ENCODE measurements around the gene BICD1.
A peak's percentile ranks its signal among the peaks of the same experiment; 100 is the strongest.
"Not testable (repeated sequence)": the region's sequence is repeated elsewhere in the genome, so short reads cannot be mapped to it uniquely, and the experiment has no call there.

The BICD1 gene

DNA sequence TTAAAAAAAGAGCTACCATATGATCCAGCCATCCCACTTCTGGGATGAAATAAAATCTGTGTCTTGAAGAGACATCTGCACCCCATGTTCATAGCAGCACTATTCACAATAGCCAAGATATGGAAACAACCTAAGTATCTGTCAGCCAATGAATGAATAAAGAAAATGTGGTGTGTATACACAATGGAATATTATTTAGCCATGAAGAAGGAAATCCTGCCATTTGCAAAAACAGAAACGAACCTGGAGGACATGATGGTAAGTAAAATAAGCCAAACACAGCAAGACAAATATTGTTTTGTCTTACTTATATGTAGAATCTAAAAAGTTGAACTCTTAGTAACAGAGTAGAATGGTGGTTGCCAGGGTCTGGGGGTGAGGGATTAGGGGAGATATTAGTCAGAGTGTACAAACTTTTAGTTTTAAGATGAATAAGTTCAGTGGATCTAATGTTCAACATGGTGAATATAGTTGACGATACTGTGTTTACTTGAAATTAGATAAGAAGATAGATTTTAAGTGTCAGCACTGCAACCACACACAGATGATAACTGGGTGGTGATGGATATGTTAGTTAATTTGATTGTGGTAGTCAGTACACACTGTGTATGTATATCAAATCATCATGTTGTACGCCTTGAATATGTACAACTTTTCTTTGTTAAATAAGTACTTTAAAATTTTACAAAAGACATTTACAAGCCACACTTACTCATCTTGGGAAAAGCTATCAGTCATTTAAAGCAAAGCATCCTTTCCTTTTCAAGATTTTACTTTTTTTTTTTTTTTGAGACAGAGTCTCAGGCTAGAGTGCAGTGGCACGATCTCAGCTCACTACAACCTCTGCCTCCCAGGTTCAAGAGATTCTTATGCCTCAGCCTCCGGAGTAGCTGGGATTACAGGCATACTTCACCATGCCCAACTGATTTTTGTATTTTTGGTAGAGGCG lies 89.9 kb downstream of the BICD1 start:
- no peak for DNase-seq (ENCODE audit: low read depth)

- DNase-seq (ENCODE audit: low read depth), result peak; percentile 77
Measured at GRCh38 chr12:32197421-32197820, 90.8 kb downstream of the BICD1 start.

GRCh38 chr12:32198555-32198954 lies 91.9 kb downstream of the BICD1 start:
- DNase-seq (ENCODE audit: low read depth), result peak; percentile 91

GRCh38 chr12:32201096-32201495 lies 94.4 kb downstream of the BICD1 start:
- no peak for DNase-seq (ENCODE audit: low read depth)

DNA sequence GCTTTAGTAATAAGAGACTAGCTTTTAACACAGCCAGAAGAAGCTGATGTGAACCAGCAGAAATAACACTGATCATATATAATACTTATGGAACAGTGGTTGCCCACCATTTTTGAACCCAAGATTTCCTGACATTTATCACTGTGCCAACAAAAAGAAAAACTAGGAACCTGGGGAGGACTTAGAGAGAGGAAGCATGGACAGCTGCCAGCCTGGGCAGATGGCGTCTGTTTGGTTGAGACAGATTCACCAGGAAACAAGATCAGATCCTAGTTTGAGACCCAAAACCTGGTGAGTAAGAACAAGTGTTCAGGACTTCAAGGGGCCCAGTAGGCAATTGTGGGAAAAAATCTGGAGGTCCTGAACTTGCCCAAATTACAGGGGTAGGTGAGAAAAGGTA lies 95.3 kb downstream of the BICD1 start:
- DNase-seq (ENCODE audit: low read depth), result no peak

GRCh38 chr12:32205731-32206130 lies 99.1 kb downstream of the BICD1 start:
- DNase-seq (ENCODE audit: low read depth), result no peak

DNA sequence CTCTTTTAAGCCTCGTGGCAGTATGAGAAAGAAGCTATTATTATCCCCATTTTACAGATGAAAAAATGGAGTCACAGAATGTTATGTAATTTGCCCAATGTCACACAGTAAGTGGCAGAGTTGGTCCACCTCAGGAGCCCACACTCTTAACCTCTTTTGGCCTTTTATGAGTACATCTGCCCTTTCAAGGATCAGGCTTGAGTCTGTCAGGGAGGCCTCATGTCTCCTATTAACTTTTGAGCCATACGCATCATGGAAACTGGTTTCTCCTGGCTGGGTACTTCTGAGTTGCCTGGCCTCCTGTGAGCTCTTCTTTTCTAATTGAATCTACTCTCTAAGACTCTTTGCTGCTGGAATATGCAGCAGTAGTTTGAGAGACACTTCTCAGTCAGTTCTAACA lies 101.7 kb downstream of the BICD1 start:
- DNase-seq (ENCODE audit: low read depth), result no peak

GRCh38 chr12:32211066-32211899 lies 104.6 kb downstream of the BICD1 start:
- no peak for DNase-seq (ENCODE audit: low read depth)

DNA sequence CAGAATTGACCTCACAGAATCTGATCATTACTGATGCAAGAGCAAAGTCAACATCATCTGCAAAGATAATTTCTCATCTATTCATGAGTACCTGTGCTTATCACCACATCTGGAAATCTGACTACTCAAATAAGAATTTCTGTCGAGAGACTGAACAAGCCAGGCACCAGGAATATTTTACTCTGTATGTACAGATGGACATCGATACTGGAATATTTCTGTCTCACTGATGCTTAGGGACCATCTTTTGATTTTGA lies 105.2 kb downstream of the BICD1 start:
- no peak for DNase-seq (ENCODE audit: low read depth)

DNA sequence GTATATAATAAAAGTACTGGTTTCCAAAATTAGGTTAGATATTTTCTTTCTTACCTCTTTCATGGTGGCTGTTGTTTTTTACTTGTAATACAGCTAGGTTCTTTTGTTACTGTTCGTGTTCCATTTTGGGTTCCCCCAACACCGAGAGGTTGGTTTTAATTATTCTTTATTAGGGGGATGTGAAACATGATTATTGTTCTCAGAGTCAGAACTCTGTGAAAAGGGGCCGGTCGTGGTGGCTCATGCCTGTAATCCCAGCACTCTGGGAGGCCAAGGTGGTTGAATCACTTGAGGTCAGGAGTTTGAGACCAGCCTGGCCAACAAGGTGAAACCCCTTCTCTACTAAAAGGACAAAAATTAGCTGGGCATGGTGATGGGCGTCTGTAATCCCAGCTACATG lies 108.1 kb downstream of the BICD1 start:
- no peak for DNase-seq (ENCODE audit: low read depth)

DNA sequence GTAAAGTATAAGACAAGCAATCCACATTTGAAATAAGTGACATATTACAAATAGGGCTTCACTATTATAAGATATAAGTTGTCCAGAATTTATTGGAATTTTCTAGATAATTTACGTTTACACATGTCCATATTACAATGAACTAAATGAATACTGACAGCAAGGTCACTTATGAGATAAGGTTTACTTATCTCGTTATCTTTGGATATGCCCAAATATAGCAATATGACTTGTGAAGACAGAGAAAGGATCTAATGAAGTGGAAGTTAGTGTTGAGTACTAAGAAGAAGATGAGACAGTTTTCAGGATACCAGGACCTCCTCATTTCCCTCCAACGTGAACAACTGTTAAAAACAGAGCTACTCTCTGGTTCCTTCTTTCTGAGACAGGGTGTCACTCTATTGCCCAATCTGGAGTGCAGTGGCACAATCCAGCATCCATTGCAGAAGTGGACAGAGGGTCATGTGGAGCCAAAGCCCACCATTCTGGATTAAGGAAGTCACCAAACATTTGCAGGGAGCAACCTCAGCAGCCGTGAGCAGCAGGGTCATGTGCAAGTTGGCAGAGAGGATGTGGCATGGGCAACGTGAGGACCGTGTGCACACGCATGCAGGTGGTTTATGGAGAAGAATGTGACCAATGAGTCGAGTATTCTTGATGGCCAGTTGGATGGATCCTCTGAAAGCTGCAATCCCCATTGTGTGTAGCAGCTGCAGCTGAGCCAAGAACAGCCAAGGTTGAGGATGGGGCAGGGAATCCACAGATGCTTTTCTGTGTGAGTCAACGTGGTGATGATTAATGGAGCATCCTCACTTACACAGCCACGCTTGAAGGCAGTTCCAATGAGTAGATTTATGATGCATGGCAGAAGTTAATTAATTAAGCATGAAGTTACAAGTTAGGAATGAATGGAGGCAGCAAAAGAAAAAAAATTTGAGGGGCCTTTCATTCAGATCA lies 111.0 kb downstream of the BICD1 start:
- DNase-seq (ENCODE audit: low read depth), result peak; percentile 88

- DNase-seq (ENCODE audit: low read depth), result no peak
Measured at GRCh38 chr12:32223941-32224340, 117.3 kb downstream of the BICD1 start.

DNA sequence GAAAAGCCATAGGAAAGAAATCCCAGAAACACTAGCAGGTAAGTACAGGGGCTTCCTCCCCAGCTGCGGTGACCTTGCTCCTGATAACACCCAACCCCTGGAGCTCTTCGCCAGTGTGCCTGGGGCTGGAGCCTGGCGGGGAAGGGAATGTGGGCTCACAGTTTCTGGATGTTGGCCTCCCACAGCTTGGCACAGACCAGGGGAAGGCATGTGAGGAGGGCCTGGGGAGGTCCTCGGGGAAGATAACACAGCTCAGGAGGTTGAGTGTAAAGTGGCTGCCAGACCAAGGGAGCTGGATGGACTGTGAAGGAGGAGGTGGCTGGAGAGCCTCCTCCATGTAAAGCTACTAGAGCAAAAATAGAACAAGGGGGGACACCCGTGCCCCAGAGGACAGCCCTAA lies 120.1 kb downstream of the BICD1 start:
- no peak for DNase-seq (ENCODE audit: low read depth)

DNA sequence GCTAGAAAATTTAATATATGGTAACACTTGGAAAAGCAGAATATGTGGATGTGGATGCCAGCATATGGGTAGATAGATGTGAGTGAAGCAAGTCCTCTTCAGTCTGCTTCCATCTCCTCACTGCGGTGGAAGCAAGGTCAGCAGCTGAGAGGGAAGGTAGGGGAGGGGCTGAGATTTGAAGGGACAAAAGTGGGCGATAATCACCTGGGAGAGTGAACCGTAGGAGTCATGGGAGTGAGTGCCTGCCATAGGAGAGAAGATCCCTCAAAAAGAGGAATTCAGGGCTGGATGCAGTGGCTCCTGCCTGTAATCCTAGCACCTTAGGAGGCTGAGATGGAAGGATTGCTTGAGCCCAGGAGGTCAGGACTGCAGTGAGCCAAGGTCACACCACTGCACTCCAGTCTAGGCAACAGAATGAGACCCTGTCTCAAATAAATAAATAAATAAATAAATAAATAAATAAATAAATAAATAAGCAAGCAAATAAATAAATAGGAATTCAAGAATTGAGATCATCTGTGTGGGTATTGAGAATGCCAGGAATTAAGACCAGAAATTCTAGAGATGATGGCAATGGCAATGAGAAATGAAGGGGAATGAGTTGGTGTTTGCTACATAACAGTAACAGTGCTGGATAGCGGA lies 123.4 kb downstream of the BICD1 start:
- DNase-seq (ENCODE audit: low read depth), result no peak

GRCh38 chr12:32230613-32230993 lies 124.0 kb downstream of the BICD1 start:
- DNase-seq (ENCODE audit: low read depth), result no peak

GRCh38 chr12:32231361-32231760 lies 124.7 kb downstream of the BICD1 start:
- DNase-seq (ENCODE audit: low read depth), result not testable (repeated sequence)

GRCh38 chr12:32233568-32233967 lies 126.9 kb downstream of the BICD1 start:
- no peak for DNase-seq (ENCODE audit: low read depth)

GRCh38 chr12:32235251-32235650 lies 128.6 kb downstream of the BICD1 start:
- DNase-seq (ENCODE audit: low read depth), result no peak

DNA sequence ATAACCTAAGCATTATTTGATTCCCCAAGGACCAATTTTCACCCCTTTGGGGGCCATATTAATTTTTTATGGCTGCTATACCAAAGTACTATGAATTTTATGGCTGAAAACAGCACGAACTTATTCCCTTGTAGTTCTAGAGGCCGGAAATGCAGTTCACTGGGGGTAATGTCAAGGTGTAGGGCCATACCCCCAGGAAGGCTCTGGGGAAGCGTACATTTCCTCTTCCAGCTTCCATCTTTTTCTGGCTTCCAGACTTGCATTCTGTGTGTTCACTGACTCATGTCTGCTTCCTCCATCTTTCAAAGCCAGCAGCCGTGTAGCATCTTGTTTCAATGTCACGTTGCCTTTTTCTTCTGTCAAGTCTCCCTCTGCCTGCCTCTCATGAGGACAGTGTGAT lies 133.5 kb downstream of the BICD1 start:
- peak; percentile 6 for DNase-seq (ENCODE audit: low read depth)

DNA sequence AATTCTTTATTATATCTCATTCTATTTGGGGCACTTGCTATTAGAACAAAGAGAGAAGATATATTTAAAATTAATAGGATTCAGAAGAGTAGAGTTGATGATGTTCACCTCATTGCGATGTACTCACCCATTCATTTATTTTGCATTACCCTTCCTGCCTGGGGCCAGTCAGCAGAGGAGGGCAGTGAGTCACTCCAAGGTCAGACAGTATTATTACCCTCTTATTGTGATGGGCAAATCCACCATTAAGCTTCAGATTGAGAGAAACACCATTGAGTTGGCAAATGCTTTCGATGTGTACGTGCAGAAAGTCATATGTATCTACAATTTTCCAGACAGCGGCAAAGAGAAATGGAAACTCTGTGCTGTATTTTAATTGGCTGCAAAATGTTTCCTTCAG lies 134.2 kb downstream of the BICD1 start:
- peak; percentile 69 for DNase-seq (ENCODE audit: low read depth)

GRCh38 chr12:32242641-32243040 lies 136.0 kb downstream of the BICD1 start:
- no peak for DNase-seq (ENCODE audit: low read depth)

Data from ELR (cell line).